HepG2 (cell line): ENCODE data around the gene TRAF3. TPM values are rescaled to one million over a fixed set of nuclear protein-coding genes. Genes with fewer than 3 reads are reported as not detected.

Source experiments
- ATAC-seq: fragments of 200-7000 bp; cut with Tn5 transposase; 3 replicates; pipeline ENCODE4 v1.9.1; 2020; ENCODE audit warnings: mild to moderate bottlenecking, moderate library complexity
- BruUV-seq: library from RNA; stranded (reverse); fragments of 400-500 nt; replicated peaks from 2 replicates; lab custom pipeline; 2021; lab: Mats Ljungman, UMichigan
- CTCF ChIA-PET: fragments of 300-600 bp; formaldehyde crosslinking; extraction: SDS; loops from one replicate; lab custom pipeline; 2021; ENCODE audit warnings: low total read pairs, inconsistent platforms, low intra/inter-chr PET ratio; lab: Yijun Ruan, JAX
- POLR2A ChIA-PET: fragments of 350-600 bp; sonication (Branson Sonifier 250); formaldehyde crosslinking; loops from one replicate; lab custom pipeline; 2020; ENCODE audit warnings: antibody characterized with exemption, inconsistent platforms; lab: Yijun Ruan, JAX
- DNase-seq: peaks from one replicate; pipeline ENCODE4 v3.0.0-alpha.2; 2015; ENCODE audit warnings: low spot score
- FAIRE-seq: peaks from 3 replicates; lab custom pipeline; 2011; peaks lifted over from hg19 to GRCh38; lab: Jason Lieb, UNC
- H2AFZ ChIP-seq: one replicate; pipeline ENCODE4 v1.6.1; 2011; ENCODE audit warnings: low read length, inconsistent platforms
- H3K27ac ChIP-seq: fragments of 300-600 bp; 3 replicates; pipeline ENCODE4 v1.8.0; 2011; ENCODE audit warnings: mixed run types, mild to moderate bottlenecking, mixed read lengths, low read length, inconsistent platforms; ENCODE audit not compliant: insufficient read depth; ENCODE audit errors: extremely low read length
- H3K27me3 ChIP-seq, 2 experiments: fragments of 200-600 bp in 1 of 2; 2 replicates in 1 of 2; 3 replicates in 1 of 2; pipeline versions ENCODE4 v1.6.0 to v1.8.0; 2011; ENCODE audit warnings: low read length in 2 of 2, mild to moderate bottlenecking in 2 of 2, moderate library complexity in 2 of 2, inconsistent platforms in 1 of 2; ENCODE audit not compliant: insufficient read depth in 2 of 2, control insufficient read depth in 1 of 2
- H3K36me3 ChIP-seq, 2 experiments: fragments of 200-600 bp in 1 of 2; replicated peaks in 1 of 2; 2 replicates in 1 of 2; 3 replicates in 1 of 2; pipeline versions ENCODE4 v1.5.1 to v1.8.0; 2011; ENCODE audit warnings: low read length in 2 of 2, inconsistent platforms in 1 of 2; ENCODE audit not compliant: insufficient read depth in 2 of 2, control insufficient read depth in 1 of 2
- H3K4me1 ChIP-seq: 2 replicates; pipeline ENCODE4 v1.5.1; 2012; ENCODE audit warnings: low read length, inconsistent platforms; ENCODE audit not compliant: insufficient read depth
- H3K4me2 ChIP-seq: 2 replicates; pipeline ENCODE4 v1.6.0; 2011; ENCODE audit warnings: low read depth, low read length, inconsistent platforms
- H3K4me3 ChIP-seq, 3 experiments: fragments of 200-600 bp in 1 of 3; sonication (generic), shearing (Covaris generic) in 1 of 3; replicated peaks in 1 of 3; 2 replicates each; pipeline ENCODE4 v1.5.1; 2011 to 2016; ENCODE audit warnings: low read length in 3 of 3, inconsistent platforms in 2 of 3, low read depth in 2 of 3, mild to moderate bottlenecking in 2 of 3, control low read depth in 1 of 3, mixed read lengths in 1 of 3; ENCODE audit not compliant: insufficient read depth in 1 of 3
- H3K79me2 ChIP-seq: one replicate; pipeline ENCODE4 v1.6.1; 2011; ENCODE audit warnings: low read length, inconsistent platforms; ENCODE audit not compliant: insufficient read depth
- H3K9ac ChIP-seq: 2 replicates; pipeline ENCODE4 v1.6.0; 2011; ENCODE audit warnings: mild to moderate bottlenecking, low read depth, low read length, inconsistent platforms; ENCODE audit not compliant: insufficient read depth
- H3K9me3 ChIP-seq: 2 replicates; pipeline ENCODE4 v1.5.1; 2012; ENCODE audit warnings: mild to moderate bottlenecking, low read length
- H4K20me1 ChIP-seq: 2 replicates; pipeline ENCODE4 v1.6.0; 2011; ENCODE audit warnings: inconsistent platforms, mild to moderate bottlenecking, low read length, moderate library complexity; ENCODE audit not compliant: insufficient read depth
- ERF ChIP-seq: IDR thresholded peaks from 2 replicates; pipeline ENCODE4 v1.6.1; 2018; ENCODE audit warnings: missing biosample characterization, missing genetic modification reagents
- NCOA5 ChIP-seq: sonication (generic); formaldehyde crosslinking; IDR thresholded peaks from 2 replicates; pipeline ENCODE4 v1.4.0; 2020; ENCODE audit warnings: missing genetic modification reagents
- NFYC ChIP-seq: IDR thresholded peaks from 2 replicates; pipeline ENCODE4 v1.6.1; 2016; ENCODE audit warnings: missing genetic modification reagents, missing compliant biosample characterization
- PHF5A ChIP-seq: IDR thresholded peaks from one replicate; pipeline ENCODE4 v1.6.1; 2018; ENCODE audit warnings: low read depth, missing genetic modification reagents; ENCODE audit not compliant: unreplicated experiment
- SMAD1 ChIP-seq: sonication (generic); formaldehyde crosslinking; IDR thresholded peaks from 2 replicates; pipeline ENCODE4 v1.4.0; 2020; ENCODE audit warnings: missing genetic modification reagents, low read depth, mild to moderate bottlenecking, borderline replicate concordance
- TCF7 ChIP-seq: sonication (generic); IDR thresholded peaks from 2 replicates; pipeline ENCODE4 v1.6.1; 2016; ENCODE audit warnings: antibody characterized with exemption, low read depth
- ZBTB43 ChIP-seq: sonication (generic); formaldehyde crosslinking; conservative IDR thresholded peaks from 2 replicates; pipeline ENCODE4 v1.4.0; 2020; ENCODE audit warnings: missing genetic modification reagents
- ZFAT ChIP-seq: sonication (generic); formaldehyde crosslinking; conservative IDR thresholded peaks from 2 replicates; pipeline ENCODE4 v1.8.1; 2023; ENCODE audit warnings: missing genetic modification reagents, inconsistent platforms
- ZZZ3 ChIP-seq: sonication (generic); formaldehyde crosslinking; IDR thresholded peaks from 2 replicates; pipeline ENCODE4 v1.4.0; 2020; ENCODE audit warnings: missing genetic modification reagents, mild to moderate bottlenecking, borderline replicate concordance
- WGBS: methylation state at CpG from one replicate; pipeline ENCODE4 v1.1.6; 2017; ENCODE audit warnings: low lambda C conversion rate; 5-methylcytosine and 5-hydroxymethylcytosine counted together
- in situ Hi-C: cut with HindIII; loops from 2 replicates; pipeline ENCODE4 v1.10.0; 2017; ENCODE audit warnings: low pct_unique_long_range_greater_than_20kb; ENCODE audit not compliant: extremely low pct_ligation_motif_present
- intact Hi-C: fragments of 100-400 bp; cut with micrococcal nuclease; formaldehyde crosslinking; loops from one replicate; pipeline ENCODE4 v1.10.0; 2022; ENCODE audit not compliant: unreplicated experiment
- polyA plus RNA-seq, 8 experiments: library from polyadenylated mRNA; depleted of rRNA in 3 of 8; stranded (reverse) in 7 of 8; unstranded in 1 of 8; fragments of >200 nt; fragmentation: Illumina TruSeq in 4 of 8; extraction: Trizol in 4 of 8; gene quantifications; 2 replicates each; pipeline versions ENCODE4 v1.2.1 to v1.2.3, GENCODE V29; 2011 to 2016; ENCODE audit warnings: low read depth in 4 of 8, missing spikeins in 1 of 8, mixed read lengths in 1 of 8; ENCODE audit not compliant: insufficient read depth in 1 of 8
- total RNA-seq, 5 experiments: library from RNA; depleted of rRNA; stranded (reverse); fragments of >200 nt; fragmentation: Illumina TruSeq; extraction: Trizol; gene quantifications; 2 replicates each; pipeline ENCODE4 v1.2.3, GENCODE V29; 2016; ENCODE audit warnings: low read depth in 1 of 5
- TF ChIP-seq, protein P1 (sequence below): IDR thresholded peaks from 2 replicates; pipeline ENCODE4 v1.6.1; 2016; ENCODE audit warnings: control low read depth
- TF ChIP-seq, protein P2 (sequence below): fragments of 450-650 bp; IDR thresholded peaks from 2 replicates; pipeline ENCODE4 v1.6.1; 2017
- TF ChIP-seq, protein P3 (sequence below): sonication (generic); formaldehyde crosslinking; IDR thresholded peaks from 2 replicates; pipeline ENCODE4 v1.8.1; 2022; ENCODE audit warnings: low read depth, mild to moderate bottlenecking, missing genetic modification reagents
- TF ChIP-seq, protein P4 (sequence below), 2 experiments: sonication (generic) in 1 of 2; formaldehyde crosslinking in 1 of 2; IDR thresholded peaks; 2 replicates each; pipeline versions ENCODE4 v1.4.0 to v1.6.1; 2016 to 2020; ENCODE audit warnings: borderline replicate concordance in 1 of 2, low read depth in 1 of 2, mild to moderate bottlenecking in 1 of 2, missing genetic modification reagents in 1 of 2

TRAF3 gene
- total and polyA plus RNA-seq, 2 of the 13 experiments (the other 11 are each of a cell fraction or from before 2014, with no cell fraction given): 6.9 to 12.2 TPM

GRCh38 chr14:102903248-102903888 lies 126.1 kb downstream of the TRAF3 start:
- H3K9ac ChIP-seq: no peak overlapping the region
- FAIRE-seq (no peak), DNase-seq (no peak), ATAC-seq (no peak)
- no peak overlapping the region for H3K4me2 ChIP-seq
- H4K20me1 ChIP-seq: no peaks in the 10 kb centered on the region
- H3K27ac ChIP-seq: no peak overlapping the region
- no peaks in the 10 kb centered on the region for H3K4me1 ChIP-seq
- H3K79me2 ChIP-seq: no peaks in the 10 kb centered on the region
- H3K9me3 ChIP-seq: no peaks in the 10 kb centered on the region
- in situ Hi-C loops: no loop called here
- H3K27me3 ChIP-seq: no peaks in the 10 kb centered on the region
- CTCF ChIA-PET: no interaction called here
- no peak overlapping the region for H2AFZ ChIP-seq
- H3K4me3 ChIP-seq: no peak overlapping the region
- POLR2A ChIA-PET: no interaction called here
- intact Hi-C loops: no loop called here
- BruUV-seq: no TSS peak
- peaks cover 3 to 7% of the 10 kb centered on the region in 2 experiments; a peak in 4 of 5 replicates for H3K36me3 ChIP-seq
- WGBS: 97% methylated on average over 26 of the region's 29 CpGs
- TF ChIP-seq SMAD1 (CRISPR knock-in tag) (no peak), NFYC (CRISPR knock-in tag) (no peak), ERF (CRISPR knock-in tag) (no peak), ZBTB43 (CRISPR knock-in tag) (no peak), PHF5A (CRISPR knock-in tag) (no peak), NCOA5 (CRISPR knock-in tag) (no peak), TCF7 (no peak), ZZZ3 (CRISPR knock-in tag) (no peak), ZFAT (CRISPR knock-in tag) (no peak)
- TF ChIP-seq, protein P1, sequence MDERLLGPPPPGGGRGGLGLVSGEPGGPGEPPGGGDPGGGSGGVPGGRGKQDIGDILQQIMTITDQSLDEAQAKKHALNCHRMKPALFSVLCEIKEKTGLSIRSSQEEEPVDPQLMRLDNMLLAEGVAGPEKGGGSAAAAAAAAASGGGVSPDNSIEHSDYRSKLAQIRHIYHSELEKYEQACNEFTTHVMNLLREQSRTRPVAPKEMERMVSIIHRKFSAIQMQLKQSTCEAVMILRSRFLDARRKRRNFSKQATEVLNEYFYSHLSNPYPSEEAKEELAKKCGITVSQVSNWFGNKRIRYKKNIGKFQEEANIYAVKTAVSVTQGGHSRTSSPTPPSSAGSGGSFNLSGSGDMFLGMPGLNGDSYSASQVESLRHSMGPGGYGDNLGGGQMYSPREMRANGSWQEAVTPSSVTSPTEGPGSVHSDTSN (CRISPR knock-in tag): no peak
- TF ChIP-seq, protein P2, sequence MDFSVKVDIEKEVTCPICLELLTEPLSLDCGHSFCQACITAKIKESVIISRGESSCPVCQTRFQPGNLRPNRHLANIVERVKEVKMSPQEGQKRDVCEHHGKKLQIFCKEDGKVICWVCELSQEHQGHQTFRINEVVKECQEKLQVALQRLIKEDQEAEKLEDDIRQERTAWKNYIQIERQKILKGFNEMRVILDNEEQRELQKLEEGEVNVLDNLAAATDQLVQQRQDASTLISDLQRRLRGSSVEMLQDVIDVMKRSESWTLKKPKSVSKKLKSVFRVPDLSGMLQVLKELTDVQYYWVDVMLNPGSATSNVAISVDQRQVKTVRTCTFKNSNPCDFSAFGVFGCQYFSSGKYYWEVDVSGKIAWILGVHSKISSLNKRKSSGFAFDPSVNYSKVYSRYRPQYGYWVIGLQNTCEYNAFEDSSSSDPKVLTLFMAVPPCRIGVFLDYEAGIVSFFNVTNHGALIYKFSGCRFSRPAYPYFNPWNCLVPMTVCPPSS: no peak
- TF ChIP-seq, protein P3, sequence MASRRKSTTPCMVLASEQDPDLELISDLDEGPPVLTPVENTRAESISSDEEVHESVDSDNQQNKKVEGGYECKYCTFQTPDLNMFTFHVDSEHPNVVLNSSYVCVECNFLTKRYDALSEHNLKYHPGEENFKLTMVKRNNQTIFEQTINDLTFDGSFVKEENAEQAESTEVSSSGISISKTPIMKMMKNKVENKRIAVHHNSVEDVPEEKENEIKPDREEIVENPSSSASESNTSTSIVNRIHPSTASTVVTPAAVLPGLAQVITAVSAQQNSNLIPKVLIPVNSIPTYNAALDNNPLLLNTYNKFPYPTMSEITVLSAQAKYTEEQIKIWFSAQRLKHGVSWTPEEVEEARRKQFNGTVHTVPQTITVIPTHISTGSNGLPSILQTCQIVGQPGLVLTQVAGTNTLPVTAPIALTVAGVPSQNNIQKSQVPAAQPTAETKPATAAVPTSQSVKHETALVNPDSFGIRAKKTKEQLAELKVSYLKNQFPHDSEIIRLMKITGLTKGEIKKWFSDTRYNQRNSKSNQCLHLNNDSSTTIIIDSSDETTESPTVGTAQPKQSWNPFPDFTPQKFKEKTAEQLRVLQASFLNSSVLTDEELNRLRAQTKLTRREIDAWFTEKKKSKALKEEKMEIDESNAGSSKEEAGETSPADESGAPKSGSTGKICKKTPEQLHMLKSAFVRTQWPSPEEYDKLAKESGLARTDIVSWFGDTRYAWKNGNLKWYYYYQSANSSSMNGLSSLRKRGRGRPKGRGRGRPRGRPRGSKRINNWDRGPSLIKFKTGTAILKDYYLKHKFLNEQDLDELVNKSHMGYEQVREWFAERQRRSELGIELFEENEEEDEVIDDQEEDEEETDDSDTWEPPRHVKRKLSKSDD (CRISPR knock-in tag): no peak
- TF ChIP-seq, protein P4, sequence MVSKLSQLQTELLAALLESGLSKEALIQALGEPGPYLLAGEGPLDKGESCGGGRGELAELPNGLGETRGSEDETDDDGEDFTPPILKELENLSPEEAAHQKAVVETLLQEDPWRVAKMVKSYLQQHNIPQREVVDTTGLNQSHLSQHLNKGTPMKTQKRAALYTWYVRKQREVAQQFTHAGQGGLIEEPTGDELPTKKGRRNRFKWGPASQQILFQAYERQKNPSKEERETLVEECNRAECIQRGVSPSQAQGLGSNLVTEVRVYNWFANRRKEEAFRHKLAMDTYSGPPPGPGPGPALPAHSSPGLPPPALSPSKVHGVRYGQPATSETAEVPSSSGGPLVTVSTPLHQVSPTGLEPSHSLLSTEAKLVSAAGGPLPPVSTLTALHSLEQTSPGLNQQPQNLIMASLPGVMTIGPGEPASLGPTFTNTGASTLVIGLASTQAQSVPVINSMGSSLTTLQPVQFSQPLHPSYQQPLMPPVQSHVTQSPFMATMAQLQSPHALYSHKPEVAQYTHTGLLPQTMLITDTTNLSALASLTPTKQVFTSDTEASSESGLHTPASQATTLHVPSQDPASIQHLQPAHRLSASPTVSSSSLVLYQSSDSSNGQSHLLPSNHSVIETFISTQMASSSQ (IDR thresholded peaks at IDR 0.05; ENCODE audit: low read depth): no peak
- TF ChIP-seq, protein P4 (CRISPR knock-in tag; IDR thresholded peaks at IDR 0.05; ENCODE audit: borderline replicate concordance): no peak
